SU-DHL-6 (cell line): ENCODE data around the gene SIGLEC1.

Experiments
- H2AFZ ChIP-seq: fragments of 200-600 bp; sonication (generic); 2 replicates; pipeline ENCODE4 v1.6.1; 2014; ENCODE audit warnings: low read depth, mild to moderate bottlenecking, moderate library complexity, mixed read lengths, antibody characterized with exemption, low read length; ENCODE audit not compliant: severe bottlenecking
- H3F3A ChIP-seq: fragments of 200-600 bp; shearing (Covaris generic); 2 replicates; pipeline ENCODE4 v1.6.0; 2016; ENCODE audit warnings: antibody characterized with exemption, mild to moderate bottlenecking; ENCODE audit not compliant: insufficient read depth
- H3K27ac ChIP-seq: fragments of 200-600 bp; sonication (generic); 2 replicates; pipeline ENCODE4 v1.5.1; 2016; ENCODE audit warnings: low read depth, mild to moderate bottlenecking, low read length, moderate library complexity, mixed read lengths
- H3K27me3 ChIP-seq: fragments of 200-600 bp; sonication (generic), shearing (Covaris generic); 2 replicates; pipeline ENCODE4 v1.6.0; 2014; ENCODE audit warnings: mild to moderate bottlenecking, low read length
- H3K36me3 ChIP-seq: fragments of 200-600 bp; sonication (generic); 2 replicates; pipeline ENCODE4 v1.6.1; 2014; ENCODE audit warnings: mild to moderate bottlenecking, low read length, mixed read lengths
- H3K4me2 ChIP-seq: fragments of 300-600, 200-600 bp; shearing (Covaris generic), sonication (generic); 2 replicates; pipeline ENCODE4 v1.6.0; 2014; ENCODE audit warnings: low read length, low read depth, mild to moderate bottlenecking; ENCODE audit not compliant: poor library complexity, severe bottlenecking
- H3K4me3 ChIP-seq: fragments of 200-600 bp; sonication (generic); 2 replicates; pipeline ENCODE4 v1.5.1; 2014; ENCODE audit warnings: antibody characterized with exemption, low read length, mild to moderate bottlenecking, mixed read lengths; ENCODE audit not compliant: insufficient read depth, poor library complexity, severe bottlenecking
- H3K79me2 ChIP-seq: fragments of 200-600 bp; sonication (generic); 2 replicates; pipeline ENCODE4 v1.6.1; 2014; ENCODE audit warnings: mild to moderate bottlenecking, low read length, moderate library complexity; ENCODE audit not compliant: insufficient read depth
- H3K9ac ChIP-seq: fragments of 200-600 bp; sonication (generic); 2 replicates; pipeline ENCODE4 v1.7.0; 2014; ENCODE audit warnings: mild to moderate bottlenecking, low read length
- H3K9me2 ChIP-seq: fragments of 200-600 bp; sonication (generic); replicated peaks from 2 replicates; pipeline ENCODE4 v1.6.1; 2014; ENCODE audit warnings: low read length; ENCODE audit not compliant: insufficient read depth
- H3K9me3 ChIP-seq: fragments of 200-600 bp; sonication (generic); 2 replicates; pipeline ENCODE4 v1.6.1; 2014; ENCODE audit warnings: low read length, mixed read lengths; ENCODE audit not compliant: insufficient read depth
- H4K20me1 ChIP-seq: fragments of 200-600 bp; sonication (generic); 2 replicates; pipeline ENCODE4 v1.6.1; 2014; ENCODE audit warnings: low read depth, mild to moderate bottlenecking, antibody characterized with exemption, low read length, moderate library complexity, mixed read lengths
- EZH2phosphoT487 ChIP-seq: fragments of 200-600 bp; sonication (generic), shearing (Covaris generic); conservative IDR thresholded peaks from 2 replicates; pipeline ENCODE4 v1.6.1; 2018; ENCODE audit warnings: mild to moderate bottlenecking, antibody characterized with exemption, low read length, moderate library complexity, mixed read lengths
- TF ChIP-seq, protein P1 (sequence below): fragments of 200-600 bp; sonication (generic); IDR thresholded peaks from one replicate; pipeline ENCODE4 v1.5.1; 2017; ENCODE audit warnings: antibody characterized with exemption, mild to moderate bottlenecking, low read length, moderate library complexity; ENCODE audit not compliant: insufficient read depth, poor library complexity, severe bottlenecking

The SIGLEC1 gene

DNA sequence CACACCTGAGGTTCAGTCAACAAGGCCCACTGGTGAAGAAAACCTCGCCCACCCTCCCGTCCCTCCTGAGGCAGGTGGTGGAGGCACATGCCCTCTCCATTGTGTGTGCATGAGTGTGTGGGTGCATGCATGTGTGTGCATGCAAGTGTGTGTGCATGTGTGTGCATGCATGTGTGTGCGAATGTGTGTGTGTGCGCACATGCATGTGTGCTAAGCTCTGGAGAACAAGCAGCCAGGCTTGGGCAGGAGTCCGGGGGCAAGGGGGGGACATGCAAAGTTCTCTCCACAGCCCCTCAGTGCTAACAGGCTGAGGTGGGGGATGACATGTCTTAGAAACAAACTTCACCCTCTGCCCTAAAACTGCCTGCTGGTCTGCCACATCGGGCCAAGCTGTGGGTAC, 17.0 kb upstream of the SIGLEC1 start:
- no peak overlapping the region for H3K4me2 ChIP-seq
- no peak overlapping the region for H2AFZ ChIP-seq
- H3K9me2 ChIP-seq = no peaks in the 10 kb centered on the region
- no peak for TF ChIP-seq EZH2phosphoT487
- TF ChIP-seq, protein P1, sequence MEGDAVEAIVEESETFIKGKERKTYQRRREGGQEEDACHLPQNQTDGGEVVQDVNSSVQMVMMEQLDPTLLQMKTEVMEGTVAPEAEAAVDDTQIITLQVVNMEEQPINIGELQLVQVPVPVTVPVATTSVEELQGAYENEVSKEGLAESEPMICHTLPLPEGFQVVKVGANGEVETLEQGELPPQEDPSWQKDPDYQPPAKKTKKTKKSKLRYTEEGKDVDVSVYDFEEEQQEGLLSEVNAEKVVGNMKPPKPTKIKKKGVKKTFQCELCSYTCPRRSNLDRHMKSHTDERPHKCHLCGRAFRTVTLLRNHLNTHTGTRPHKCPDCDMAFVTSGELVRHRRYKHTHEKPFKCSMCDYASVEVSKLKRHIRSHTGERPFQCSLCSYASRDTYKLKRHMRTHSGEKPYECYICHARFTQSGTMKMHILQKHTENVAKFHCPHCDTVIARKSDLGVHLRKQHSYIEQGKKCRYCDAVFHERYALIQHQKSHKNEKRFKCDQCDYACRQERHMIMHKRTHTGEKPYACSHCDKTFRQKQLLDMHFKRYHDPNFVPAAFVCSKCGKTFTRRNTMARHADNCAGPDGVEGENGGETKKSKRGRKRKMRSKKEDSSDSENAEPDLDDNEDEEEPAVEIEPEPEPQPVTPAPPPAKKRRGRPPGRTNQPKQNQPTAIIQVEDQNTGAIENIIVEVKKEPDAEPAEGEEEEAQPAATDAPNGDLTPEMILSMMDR = no peak
- no peaks in the 10 kb centered on the region for H3F3A ChIP-seq
- H3K27me3 ChIP-seq = no peaks in the 10 kb centered on the region
- no peak overlapping the region for H3K9ac ChIP-seq
- no peak overlapping the region for H3K4me3 ChIP-seq
- no peaks in the 10 kb centered on the region for H4K20me1 ChIP-seq
- H3K27ac ChIP-seq = no peak overlapping the region
- no peaks in the 10 kb centered on the region for H3K79me2 ChIP-seq
- H3K36me3 ChIP-seq = no peaks in the 10 kb centered on the region
- H3K9me3 ChIP-seq = no peaks in the 10 kb centered on the region

DNA sequence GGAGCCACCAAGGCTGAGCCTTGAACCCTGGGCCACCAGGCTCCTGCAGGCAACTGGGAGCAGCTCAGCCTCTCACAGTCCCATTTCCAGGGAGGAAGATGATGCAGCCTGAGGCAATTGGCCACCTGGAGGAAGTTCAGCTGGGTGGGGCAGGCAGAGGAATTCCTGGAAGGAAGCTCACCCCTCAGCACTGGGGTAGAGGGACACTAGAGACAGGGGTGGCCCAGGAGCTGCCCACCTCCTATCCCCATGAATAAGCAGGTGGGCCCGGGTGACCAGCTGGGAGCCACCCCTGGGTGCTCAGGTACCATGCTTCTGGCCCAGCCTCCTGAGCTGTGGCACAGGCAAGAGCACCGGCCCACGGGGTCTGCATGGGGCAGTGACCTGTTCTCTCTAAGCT, 16.5 kb upstream of the SIGLEC1 start:
- Histone ChIP-seq H3K36me3 (no peaks in the 10 kb centered on the region), H3K4me3 (no peak overlapping the region), H2AFZ (no peak overlapping the region), H3K27ac (no peak overlapping the region), H3F3A (no peaks in the 10 kb centered on the region), H3K9me2 (no peaks in the 10 kb centered on the region), H4K20me1 (no peaks in the 10 kb centered on the region), H3K4me2 (no peak overlapping the region), H3K9me3 (no peaks in the 10 kb centered on the region), H3K79me2 (no peaks in the 10 kb centered on the region), H3K9ac (no peak overlapping the region), H3K27me3 (no peaks in the 10 kb centered on the region)
- TF ChIP-seq EZH2phosphoT487 = no peak
- TF ChIP-seq, protein P1 = no peak

DNA sequence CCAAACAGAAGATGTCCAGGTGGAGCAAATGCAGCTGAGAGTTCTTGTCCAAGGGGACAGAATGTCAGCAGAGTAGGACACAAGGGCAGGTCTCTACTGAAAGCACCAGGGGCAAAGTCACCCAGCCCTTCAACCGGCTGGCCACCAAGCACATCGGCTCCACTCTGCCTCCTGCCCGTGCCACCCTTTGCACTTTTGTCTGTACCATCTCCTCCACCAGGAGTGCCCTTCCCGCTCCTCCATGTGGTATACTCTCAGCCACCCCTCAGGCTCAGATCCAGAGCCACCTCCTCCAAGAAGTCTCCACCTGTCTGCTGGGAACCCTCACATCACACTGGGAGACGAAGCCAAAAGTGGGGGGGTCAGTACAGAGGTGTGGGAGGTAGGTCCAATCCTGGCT, 16.0 kb upstream of the SIGLEC1 start:
- no peak overlapping the region for H3K4me2 ChIP-seq
- no peaks in the 10 kb centered on the region for H3K79me2 ChIP-seq
- no peaks in the 10 kb centered on the region for H3K9me3 ChIP-seq
- no peaks in the 10 kb centered on the region for H3K9me2 ChIP-seq
- H3K27me3 ChIP-seq = no peaks in the 10 kb centered on the region
- H3K36me3 ChIP-seq = no peaks in the 10 kb centered on the region
- no peak overlapping the region for H3K27ac ChIP-seq
- H3K4me3 ChIP-seq = no peak overlapping the region
- H3K9ac ChIP-seq = no peak overlapping the region
- no peaks in the 10 kb centered on the region for H3F3A ChIP-seq
- TF ChIP-seq EZH2phosphoT487 = no peak
- TF ChIP-seq, protein P1 = no peak
- no peaks in the 10 kb centered on the region for H4K20me1 ChIP-seq
- H2AFZ ChIP-seq = no peak overlapping the region
